CD14-positive monocyte (primary cell): Measurements from ENCODE around the gene CDC73. TPM values are rescaled to one million over a fixed set of nuclear protein-coding genes. Genes with fewer than 3 reads are reported as not detected.

Experiments
- DNase-seq, 3 donors: peaks; one replicate each; pipeline ENCODE4 v3.0.0-alpha.2; 2011 to 2022
- H2AFZ ChIP-seq: 2 replicates; pipeline ENCODE4 v1.6.0; 2012; ENCODE audit warnings: mild to moderate bottlenecking, low read depth, low read length, inconsistent platforms; ENCODE audit not compliant: insufficient read depth, poor library complexity, severe bottlenecking
- H3K27ac ChIP-seq, 2 donors: 1 replicate in 1 of 2; 2 replicates in 1 of 2; pipeline ENCODE4 v1.5.1; 2012 to 2013; ENCODE audit warnings: low read length in 2 of 2, control low read depth in 1 of 2, inconsistent platforms in 1 of 2, low read depth in 1 of 2, mild to moderate bottlenecking in 1 of 2
- H3K27me3 ChIP-seq, 2 donors: one replicate each; pipeline versions ENCODE4 v1.6.0 to v1.6.1; 2011 to 2013; ENCODE audit warnings: low read length in 2 of 2; ENCODE audit not compliant: control insufficient read depth in 2 of 2, insufficient read depth in 2 of 2
- H3K36me3 ChIP-seq, 2 donors: replicated peaks in 1 of 2; 1 replicate in 1 of 2; 2 replicates in 1 of 2; pipeline versions ENCODE4 v1.5.1 to v1.6.1; 2012 to 2013; ENCODE audit warnings: low read length in 2 of 2, control low read depth in 1 of 2, inconsistent platforms in 1 of 2, mild to moderate bottlenecking in 1 of 2; ENCODE audit not compliant: insufficient read depth in 2 of 2, control insufficient read depth in 1 of 2
- H3K4me1 ChIP-seq, 2 donors: 1 replicate in 1 of 2; 2 replicates in 1 of 2; pipeline versions ENCODE4 v1.5.1 to v1.6.1; 2012 to 2013; ENCODE audit warnings: low read length in 2 of 2, control low read depth in 1 of 2, inconsistent platforms in 1 of 2, mild to moderate bottlenecking in 1 of 2, moderate library complexity in 1 of 2; ENCODE audit not compliant: insufficient read depth in 2 of 2, control insufficient read depth in 1 of 2
- H3K4me2 ChIP-seq: replicated peaks from 2 replicates; pipeline ENCODE3; 2012; ENCODE audit warnings: low read length, moderate library complexity, mild to moderate bottlenecking; ENCODE audit not compliant: poor library complexity, severe bottlenecking; ENCODE audit errors: extremely low read depth
- H3K4me3 ChIP-seq, 3 experiments: fragments of 200-600 bp in 1 of 3; sonication (generic) in 1 of 3; replicated peaks in 1 of 3; 1 replicate in 2 of 3; 2 replicates in 1 of 3; pipeline ENCODE4 v1.5.1; 2011 to 2013; ENCODE audit warnings: low read length in 3 of 3, mild to moderate bottlenecking in 3 of 3, control low read depth in 2 of 3, low read depth in 2 of 3, inconsistent platforms in 1 of 3, moderate library complexity in 1 of 3
- H3K79me2 ChIP-seq: 2 replicates; pipeline ENCODE4 v1.6.0; 2012; ENCODE audit warnings: mild to moderate bottlenecking, control low read depth, inconsistent platforms, low read length, moderate library complexity; ENCODE audit not compliant: insufficient read depth
- H3K9ac ChIP-seq: 2 replicates; pipeline ENCODE4 v1.6.0; 2017; ENCODE audit warnings: low read length, mild to moderate bottlenecking; ENCODE audit not compliant: insufficient read depth, poor library complexity, severe bottlenecking
- H3K9me3 ChIP-seq, 2 donors: replicated peaks in 1 of 2; 1 replicate in 1 of 2; 2 replicates in 1 of 2; pipeline versions ENCODE4 v1.5.1 to v1.6.1; 2012 to 2013; ENCODE audit warnings: low read length in 2 of 2, control low read depth in 1 of 2; ENCODE audit not compliant: control insufficient read depth in 1 of 2, insufficient read depth in 1 of 2
- H4K20me1 ChIP-seq: 2 replicates; pipeline ENCODE4 v1.6.0; 2012; ENCODE audit warnings: mild to moderate bottlenecking, low read length, control low read depth, moderate library complexity; ENCODE audit not compliant: insufficient read depth
- H3K27ac Mint-ChIP-seq, 7 donors: one replicate each; pipeline ENCODE4 v1.8.0; 2020; ENCODE audit warnings: mild to moderate bottlenecking in 7 of 7, mixed read lengths in 7 of 7, moderate library complexity in 6 of 7, inconsistent platforms in 2 of 7
- H3K27me3 Mint-ChIP-seq, 3 donors: one replicate each; pipeline ENCODE4 v1.8.0; 2021 to 2022; ENCODE audit warnings: low read depth in 3 of 3, mild to moderate bottlenecking in 3 of 3, mixed read lengths in 3 of 3, moderate library complexity in 3 of 3, inconsistent platforms in 1 of 3
- H3K36me3 Mint-ChIP-seq, 2 donors: one replicate each; pipeline ENCODE4 v1.8.0; 2020; ENCODE audit warnings: mixed read lengths in 2 of 2, inconsistent platforms in 1 of 2, mild to moderate bottlenecking in 1 of 2
- H3K4me1 Mint-ChIP-seq: one replicate; pipeline ENCODE4 v1.8.0; 2020; ENCODE audit warnings: mild to moderate bottlenecking, mixed read lengths
- H3K4me3 Mint-ChIP-seq, 2 donors: one replicate each; pipeline ENCODE4 v1.8.0; 2020; ENCODE audit warnings: mild to moderate bottlenecking in 2 of 2, mixed read lengths in 2 of 2, moderate library complexity in 1 of 2
- H3K9me3 Mint-ChIP-seq, 7 donors: one replicate each; pipeline ENCODE4 v1.8.0; 2020 to 2022; ENCODE audit warnings: mixed read lengths in 7 of 7, mild to moderate bottlenecking in 6 of 7, moderate library complexity in 6 of 7, inconsistent platforms in 2 of 7
- whole genome bisulfite sequencing: methylation state at CpG from one replicate; pipeline ENCODE4 v1.1.5; 2013; ENCODE audit warnings: missing lambda C conversion rate; ENCODE audit not compliant: insufficient coverage; 5-methylcytosine and 5-hydroxymethylcytosine counted together
- intact Hi-C, 2 donors: fragments of 100-400 bp; cut with micrococcal nuclease; formaldehyde crosslinking; loops; one replicate each; pipeline versions ENCODE4 v1.15.0 to v1.15.1; 2023
- polyA plus RNA-seq, 3 donors: library from polyadenylated mRNA; depleted of rRNA in 1 of 3; unstranded in 2 of 3; stranded (reverse) in 1 of 3; fragments of 300-500 nt in 2 of 3; fragments of >200 nt in 1 of 3; fragmentation: Illumina TruSeq in 2 of 3; gene quantifications; 1 replicate in 2 of 3; 2 replicates in 1 of 3; pipeline ENCODE4 v1.2.3, GENCODE V29; 2012 to 2021
- TF ChIP-seq, protein P1 (sequence below): fragments of 200-600 bp; IDR thresholded peaks from one replicate; pipeline ENCODE4 v1.8.0; 2022; ENCODE audit warnings: antibody characterized with exemption, mild to moderate bottlenecking

Gene CDC73
- polyA plus RNA-seq, 3 donors, result 14.2 to 60.3 (median 57.2) TPM

DNA sequence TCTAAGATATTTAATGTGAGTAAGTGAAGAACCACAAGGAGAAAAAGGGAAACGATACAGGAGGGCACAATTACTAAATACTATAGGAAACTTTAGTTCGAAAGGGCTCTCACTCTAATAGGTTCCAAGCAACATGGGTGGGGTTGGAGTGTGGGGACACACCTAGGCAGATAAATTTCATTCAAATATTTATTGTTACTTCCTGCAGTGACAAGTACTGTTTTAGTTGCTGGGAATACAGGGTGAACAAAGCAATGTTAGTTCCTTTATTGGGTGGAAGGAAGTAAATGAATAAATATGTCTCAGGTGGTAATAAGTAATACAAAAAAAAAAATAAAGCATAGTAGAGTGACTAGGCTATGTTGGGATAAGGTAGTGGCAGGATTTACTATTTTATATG, 137.8 kb downstream of the CDC73 start:
- Mint-ChIP-seq H3K9me3 (no peaks in the 10 kb centered on the region), H3K36me3 (peaks cover 14 to 17% of the 10 kb centered on the region in 2 donors), H3K4me3 (no peak overlapping the region), H3K27me3 (no peaks in the 10 kb centered on the region), H3K4me1 (no peaks in the 10 kb centered on the region), H3K27ac (no peak overlapping the region)
- Histone ChIP-seq H3K36me3 (peaks cover 2 to 19% of the 10 kb centered on the region in 2 donors), H4K20me1 (no peaks in the 10 kb centered on the region), H3K27ac (no peak overlapping the region), H3K27me3 (no peaks in the 10 kb centered on the region), H3K4me3 (no peak overlapping the region), H3K4me2 (no peak overlapping the region), H3K9me3 (no peaks in the 10 kb centered on the region), H3K79me2 (no peaks in the 10 kb centered on the region), H3K9ac (no peak overlapping the region), H2AFZ (no peak overlapping the region), H3K4me1 (no peaks in the 10 kb centered on the region)
- WGBS, result no CpG with 5 or more reads among the region's 2 CpGs
- DNase-seq, result no peak
- intact Hi-C loops, result no loop called here
- TF ChIP-seq, protein P1, sequence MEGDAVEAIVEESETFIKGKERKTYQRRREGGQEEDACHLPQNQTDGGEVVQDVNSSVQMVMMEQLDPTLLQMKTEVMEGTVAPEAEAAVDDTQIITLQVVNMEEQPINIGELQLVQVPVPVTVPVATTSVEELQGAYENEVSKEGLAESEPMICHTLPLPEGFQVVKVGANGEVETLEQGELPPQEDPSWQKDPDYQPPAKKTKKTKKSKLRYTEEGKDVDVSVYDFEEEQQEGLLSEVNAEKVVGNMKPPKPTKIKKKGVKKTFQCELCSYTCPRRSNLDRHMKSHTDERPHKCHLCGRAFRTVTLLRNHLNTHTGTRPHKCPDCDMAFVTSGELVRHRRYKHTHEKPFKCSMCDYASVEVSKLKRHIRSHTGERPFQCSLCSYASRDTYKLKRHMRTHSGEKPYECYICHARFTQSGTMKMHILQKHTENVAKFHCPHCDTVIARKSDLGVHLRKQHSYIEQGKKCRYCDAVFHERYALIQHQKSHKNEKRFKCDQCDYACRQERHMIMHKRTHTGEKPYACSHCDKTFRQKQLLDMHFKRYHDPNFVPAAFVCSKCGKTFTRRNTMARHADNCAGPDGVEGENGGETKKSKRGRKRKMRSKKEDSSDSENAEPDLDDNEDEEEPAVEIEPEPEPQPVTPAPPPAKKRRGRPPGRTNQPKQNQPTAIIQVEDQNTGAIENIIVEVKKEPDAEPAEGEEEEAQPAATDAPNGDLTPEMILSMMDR, result no peak

DNA sequence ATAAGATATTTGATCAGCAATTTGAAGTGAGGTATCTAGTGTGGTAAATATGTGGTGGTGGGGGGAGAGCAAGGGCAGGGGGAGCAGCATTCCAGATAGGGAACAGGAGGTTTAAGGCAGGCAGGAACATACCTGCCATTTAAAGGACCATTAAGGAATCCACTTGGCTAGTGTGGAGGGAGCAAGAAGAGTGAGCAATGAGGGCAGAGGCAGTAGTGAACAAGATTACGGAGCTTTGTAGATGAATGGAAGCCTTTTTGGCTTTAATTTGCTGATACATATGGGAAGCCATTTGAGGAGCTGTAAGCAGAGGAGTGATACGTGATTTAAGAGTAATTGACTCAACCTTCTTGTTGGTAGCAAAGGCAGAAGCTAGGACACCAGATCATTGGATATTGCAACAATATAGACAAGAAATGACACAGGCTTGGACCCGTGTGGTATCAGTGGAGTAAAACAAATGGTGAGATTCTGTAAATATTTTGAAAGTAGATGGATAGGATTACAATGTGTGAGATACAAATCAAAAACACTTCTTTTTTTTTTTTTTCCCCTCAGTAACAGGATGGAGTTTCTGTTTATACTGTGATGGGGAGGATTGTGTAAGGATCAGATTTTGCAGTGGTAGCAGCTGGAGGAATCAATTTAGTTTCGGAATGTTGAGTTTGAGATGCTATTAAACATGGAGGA, 138.4 kb downstream of the CDC73 start:
- Histone ChIP-seq H2AFZ (no peak overlapping the region), H3K9ac (no peak overlapping the region), H3K27me3 (no peaks in the 10 kb centered on the region), H3K4me3 (no peak overlapping the region), H3K9me3 (no peaks in the 10 kb centered on the region), H3K4me1 (no peaks in the 10 kb centered on the region), H3K4me2 (no peak overlapping the region), H3K79me2 (no peaks in the 10 kb centered on the region), H4K20me1 (no peaks in the 10 kb centered on the region), H3K27ac (no peak overlapping the region), H3K36me3 (peaks cover 2 to 22% of the 10 kb centered on the region in 2 donors)
- TF ChIP-seq, protein P1, result no peak
- intact Hi-C loops, result no loop called here
- H3K9me3 Mint-ChIP-seq, result peaks cover 0 to 1% (median 0%) of the 10 kb centered on the region in 7 donors
- WGBS, result 100% methylated on average over 2 of the region's 4 CpGs
- no peaks in the 10 kb centered on the region for H3K27me3 Mint-ChIP-seq
- no peak for DNase-seq
- H3K36me3 Mint-ChIP-seq, result peaks cover 12 to 16% of the 10 kb centered on the region in 2 donors
- no peak overlapping the region for H3K4me3 Mint-ChIP-seq
- H3K27ac Mint-ChIP-seq, result no peak overlapping the region
- H3K4me1 Mint-ChIP-seq, result no peaks in the 10 kb centered on the region
